H9 (cell line): ENCODE data around the gene SMO. TPM values are rescaled to one million over a fixed set of nuclear protein-coding genes. Genes with fewer than 3 reads are reported as not detected.

Experiments used
- DNase-seq: peaks from one replicate; pipeline ENCODE4 v3.0.0-alpha.2; 2017
- H2AFZ ChIP-seq: one replicate; pipeline ENCODE4 v1.6.1; 2013; ENCODE audit warnings: mild to moderate bottlenecking, low read length, control low read depth, moderate library complexity
- H2AK5ac ChIP-seq: 2 replicates; pipeline ENCODE4 v1.6.1; 2013; ENCODE audit warnings: low read length, control low read depth, mixed read lengths; ENCODE audit not compliant: insufficient read length
- H2BK120ac ChIP-seq: one replicate; pipeline ENCODE4 v1.6.1; 2013; ENCODE audit warnings: low read depth, mild to moderate bottlenecking, low read length, control low read depth, inconsistent platforms; ENCODE audit not compliant: poor library complexity, severe bottlenecking
- H2BK12ac ChIP-seq: 2 replicates; pipeline ENCODE4 v1.6.1; 2013; ENCODE audit warnings: low read length, control low read depth, mixed read lengths, low read depth; ENCODE audit not compliant: insufficient read length
- H2BK15ac ChIP-seq: 2 replicates; pipeline ENCODE4 v1.6.1; 2013; ENCODE audit warnings: low read depth, low read length, control low read depth
- H2BK20ac ChIP-seq: one replicate; pipeline ENCODE4 v1.6.1; 2013; ENCODE audit warnings: low read depth, mild to moderate bottlenecking, low read length, control low read depth, inconsistent platforms; ENCODE audit not compliant: poor library complexity, severe bottlenecking
- H2BK5ac ChIP-seq: 2 replicates; pipeline ENCODE4 v1.6.1; 2013; ENCODE audit warnings: low read length, control low read depth, mixed read lengths; ENCODE audit not compliant: insufficient read length
- H3K14ac ChIP-seq: 2 replicates; pipeline ENCODE4 v1.6.1; 2013; ENCODE audit warnings: low read length, control low read depth; ENCODE audit not compliant: insufficient read depth
- H3K18ac ChIP-seq: 2 replicates; pipeline ENCODE4 v1.6.1; 2013; ENCODE audit warnings: low read depth, mild to moderate bottlenecking, mixed read lengths, low read length, control low read depth; ENCODE audit not compliant: insufficient read length
- H3K23ac ChIP-seq: 2 replicates; pipeline ENCODE4 v1.6.1; 2013; ENCODE audit warnings: low read length, control low read depth, mixed read lengths, low read depth; ENCODE audit not compliant: insufficient read length
- H3K23me2 ChIP-seq: 2 replicates; pipeline ENCODE4 v1.6.1; 2013; ENCODE audit warnings: low read depth, mild to moderate bottlenecking, mixed read lengths, low read length, control low read depth; ENCODE audit not compliant: insufficient read length, poor library complexity, severe bottlenecking
- H3K27ac ChIP-seq: 2 replicates; pipeline ENCODE4 v1.5.1; 2013; ENCODE audit warnings: low read length, control low read depth, mixed read lengths, low read depth; ENCODE audit not compliant: insufficient read length
- H3K27me3 ChIP-seq: 2 replicates; pipeline ENCODE4 v1.6.1; 2013; ENCODE audit warnings: low read length, control low read depth, inconsistent platforms; ENCODE audit not compliant: insufficient read depth
- H3K4ac ChIP-seq: 2 replicates; pipeline ENCODE4 v1.6.1; 2013; ENCODE audit warnings: low read depth, mild to moderate bottlenecking, control low read depth, inconsistent platforms, low read length, moderate library complexity
- H3K4me1 ChIP-seq: 2 replicates; pipeline ENCODE4 v1.6.1; 2013; ENCODE audit warnings: low read length, control low read depth, inconsistent platforms; ENCODE audit not compliant: insufficient read depth
- H3K4me2 ChIP-seq: 2 replicates; pipeline ENCODE4 v1.6.1; 2013; ENCODE audit warnings: low read length, control low read depth, mixed read lengths; ENCODE audit not compliant: insufficient read length, insufficient read depth
- H3K56ac ChIP-seq: 2 replicates; pipeline ENCODE4 v1.6.1; 2013; ENCODE audit warnings: low read depth, mild to moderate bottlenecking, mixed read lengths, low read length, control low read depth; ENCODE audit not compliant: insufficient read length
- H3K79me1 ChIP-seq: 2 replicates; pipeline ENCODE4 v1.6.1; 2013; ENCODE audit warnings: low read depth, mild to moderate bottlenecking, moderate library complexity, low read length, control low read depth, inconsistent platforms; ENCODE audit not compliant: insufficient read depth, poor library complexity, severe bottlenecking
- H3K79me2 ChIP-seq: 2 replicates; pipeline ENCODE4 v1.6.1; 2013; ENCODE audit warnings: low read length, control low read depth, inconsistent platforms; ENCODE audit not compliant: insufficient read depth
- H3K9ac ChIP-seq: 2 replicates; pipeline ENCODE4 v1.6.1; 2013; ENCODE audit warnings: low read length, control low read depth, mixed read lengths; ENCODE audit not compliant: insufficient read length; ENCODE audit errors: extremely low read depth
- H3K9me3 ChIP-seq: one replicate; pipeline ENCODE4 v1.6.1; 2013; ENCODE audit warnings: low read depth, low read length, inconsistent platforms; ENCODE audit not compliant: control insufficient read depth
- H3T11ph ChIP-seq: one replicate; pipeline ENCODE4 v1.6.1; 2013; ENCODE audit warnings: mild to moderate bottlenecking, low read length, control low read depth, inconsistent platforms
- H4K20me1 ChIP-seq: one replicate; pipeline ENCODE4 v1.6.1; 2013; ENCODE audit not compliant: control insufficient read depth, insufficient read length, insufficient read depth
- H4K5ac ChIP-seq: 2 replicates; pipeline ENCODE4 v1.6.1; 2013; ENCODE audit warnings: low read depth, mild to moderate bottlenecking, mixed read lengths, low read length, control low read depth; ENCODE audit not compliant: insufficient read length
- H4K8ac ChIP-seq: replicated peaks from 2 replicates; pipeline ENCODE4 v1.6.1; 2013; ENCODE audit warnings: low read length, control low read depth, mixed read lengths, low read depth; ENCODE audit not compliant: insufficient read length
- H4K91ac ChIP-seq: 2 replicates; pipeline ENCODE4 v1.6.1; 2013; ENCODE audit warnings: low read depth, mild to moderate bottlenecking, moderate library complexity, mixed read lengths, low read length, control low read depth; ENCODE audit not compliant: insufficient read length
- H3K27ac Mint-ChIP-seq, 3 experiments: 2 replicates in 2 of 3; 3 replicates in 1 of 3; pipeline ENCODE4 v1.8.0; 2020 to 2021; ENCODE audit warnings: mixed read lengths in 3 of 3, mild to moderate bottlenecking in 1 of 3, moderate library complexity in 1 of 3
- H3K27me3 Mint-ChIP-seq: 2 replicates; pipeline ENCODE4 v1.8.0; 2021; ENCODE audit warnings: low read depth, mild to moderate bottlenecking, moderate library complexity, mixed read lengths
- H3K36me3 Mint-ChIP-seq, 3 experiments: 2 replicates in 2 of 3; 3 replicates in 1 of 3; pipeline ENCODE4 v1.8.0; 2020 to 2021; ENCODE audit warnings: low read depth in 3 of 3, mixed read lengths in 3 of 3; ENCODE audit not compliant: insufficient read depth in 1 of 3
- H3K4me1 Mint-ChIP-seq, 2 experiments: 2 replicates each; pipeline ENCODE4 v1.8.0; 2020; ENCODE audit warnings: mixed read lengths in 2 of 2
- H3K4me3 Mint-ChIP-seq, 2 experiments: 2 replicates in 1 of 2; 3 replicates in 1 of 2; pipeline ENCODE4 v1.8.0; 2020 to 2021; ENCODE audit warnings: mild to moderate bottlenecking in 2 of 2, mixed read lengths in 2 of 2, moderate library complexity in 1 of 2
- H3K9me3 Mint-ChIP-seq, 2 experiments: 2 replicates in 1 of 2; 3 replicates in 1 of 2; pipeline ENCODE4 v1.8.0; 2020; ENCODE audit warnings: mild to moderate bottlenecking in 2 of 2, mixed read lengths in 2 of 2, moderate library complexity in 1 of 2
- CTCF ChIP-seq: fragments of 200-600 bp; sonication (generic); conservative IDR thresholded peaks from 3 replicates; pipeline ENCODE4 v1.8.0; 2021; ENCODE audit warnings: antibody characterized with exemption, mild to moderate bottlenecking
- WGBS: extraction: QIAGEN DNeasy Blood & Tissue Kit; methylation state at CpG from one replicate; pipeline ENCODE4 v1.1.7; 2013; ENCODE audit warnings: missing lambda C conversion rate, low lambda C conversion rate, mixed read lengths; ENCODE audit not compliant: insufficient read length; ENCODE audit errors: extremely low coverage; 5-methylcytosine and 5-hydroxymethylcytosine counted together
- total RNA-seq: library from RNA; stranded (reverse); gene quantifications from 2 replicates; pipeline ENCODE4 v1.2.1, GENCODE V29; 2021

SMO gene
- total RNA-seq, 1 experiment from 2014 or later = 66.8 TPM

GRCh38 chr7:129225206-129225930 lies 36.9 kb downstream of the SMO start:
- H3K4me1 Mint-ChIP-seq = peaks cover 23 to 25% of the 10 kb centered on the region in 2 experiments
- Histone ChIP-seq H3K4me2 (peak overlapping the region; percentile 96), H2AK5ac (no peak overlapping the region), H3K23ac (no peak overlapping the region), H3K79me1 (no peaks in the 10 kb centered on the region), H4K8ac (no peak overlapping the region), H3K27me3 (no peaks in the 10 kb centered on the region), H4K20me1 (no peaks in the 10 kb centered on the region), H3K79me2 (peaks cover 2% of the 10 kb centered on the region; the same call in 1 of the 2 replicates), H3K4me1 (peaks cover 5% of the 10 kb centered on the region; the same call in 1 of the 2 replicates), H3K18ac (peak overlapping the region; percentile 60), H3K14ac (peak overlapping the region; percentile 72), H4K5ac (no peak overlapping the region), H2BK12ac (no peak overlapping the region), H3K27ac (no peak overlapping the region), H3K23me2 (peaks cover 2% of the 10 kb centered on the region), H2BK120ac (no peak overlapping the region), H3K9ac (peak overlapping the region; percentile 57), H2AFZ (no peak overlapping the region), H4K91ac (no peak overlapping the region), H3K9me3 (no peaks in the 10 kb centered on the region), H3K56ac (no peak overlapping the region), H2BK5ac (no peak overlapping the region), H3K4ac (no peak overlapping the region), H2BK20ac (no peak overlapping the region), H3T11ph (no peak overlapping the region), H2BK15ac (no peak overlapping the region)
- H3K36me3 Mint-ChIP-seq = no peaks in the 10 kb centered on the region
- DNase-seq = peak; percentile 59
- TF ChIP-seq CTCF = no peak
- H3K9me3 Mint-ChIP-seq = peaks cover 0 to 2% of the 10 kb centered on the region in 2 experiments; a peak in 1 of 5 replicates
- no peaks in the 10 kb centered on the region; the same call in 1 of the 2 replicates for H3K27me3 Mint-ChIP-seq
- WGBS = no CpG with 5 or more reads among the region's 60 CpGs
- H3K27ac Mint-ChIP-seq = peak overlapping the region in 2 of 3 experiments; percentile 44 to 89; a peak in 3 of 7 replicates
- H3K4me3 Mint-ChIP-seq = peak overlapping the region; percentile 79 to 93
